Measurements from ENCODE around the gene ZNF805. TPM values are rescaled to one million over a fixed set of nuclear protein-coding genes. Genes with fewer than 3 reads are reported as not detected.
"Not testable (repeated sequence)": the region's sequence is repeated elsewhere in the genome, so short reads cannot be mapped to it uniquely, and the experiment has no call there.

The ZNF805 gene
- 12.7 and 15.4 TPM in 2 replicates for total RNA-seq (2014; rRNA removed; shearing (Covaris generic))

DNA sequence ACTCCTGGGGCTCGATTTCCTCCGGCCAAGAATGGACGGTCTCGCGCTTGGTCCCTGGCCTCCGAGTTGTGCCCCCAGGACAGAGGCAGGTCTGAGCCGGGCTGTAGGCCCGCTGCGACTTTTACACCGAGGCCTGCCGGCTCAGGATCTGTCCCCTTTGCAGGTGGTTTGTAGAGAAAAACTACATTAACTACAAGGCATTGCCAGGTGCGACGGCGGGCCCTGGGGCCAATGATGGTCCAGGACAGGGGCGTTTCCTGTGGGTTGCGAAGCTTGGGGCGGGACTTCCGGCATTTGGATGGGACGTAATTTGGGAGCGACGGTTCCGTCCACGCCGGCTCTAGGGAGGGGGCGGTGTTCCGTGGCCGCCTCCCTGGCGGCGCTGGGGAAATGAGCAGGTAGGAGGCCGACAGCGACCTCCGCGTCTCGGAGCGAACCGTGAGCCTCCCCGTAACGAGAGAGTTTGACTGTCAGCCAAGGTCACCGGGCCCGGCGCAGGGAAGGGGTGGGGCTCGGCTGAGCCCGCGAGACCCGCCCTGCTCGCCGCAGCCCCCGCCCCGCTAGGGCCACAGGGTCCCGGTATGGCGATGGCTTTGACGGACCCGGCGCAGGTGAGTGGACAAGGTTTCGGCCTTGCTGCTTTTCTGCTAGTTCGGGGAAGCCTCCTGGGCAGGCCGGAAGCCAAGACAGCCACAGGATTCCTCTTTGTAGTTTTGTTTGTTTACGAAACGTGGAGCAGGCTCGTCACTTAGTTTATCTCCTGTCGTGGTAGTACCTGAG lies at the start of gene ZNF805:
Gene ZNF805, plus strand, starts transcription at position 322 of the 780 bp plus-strand sequence. Its CDS starts 260 bp downstream, at position 582.
- DNase-seq (ENCODE audit: low spot score) = peak; percentile 96

DNA sequence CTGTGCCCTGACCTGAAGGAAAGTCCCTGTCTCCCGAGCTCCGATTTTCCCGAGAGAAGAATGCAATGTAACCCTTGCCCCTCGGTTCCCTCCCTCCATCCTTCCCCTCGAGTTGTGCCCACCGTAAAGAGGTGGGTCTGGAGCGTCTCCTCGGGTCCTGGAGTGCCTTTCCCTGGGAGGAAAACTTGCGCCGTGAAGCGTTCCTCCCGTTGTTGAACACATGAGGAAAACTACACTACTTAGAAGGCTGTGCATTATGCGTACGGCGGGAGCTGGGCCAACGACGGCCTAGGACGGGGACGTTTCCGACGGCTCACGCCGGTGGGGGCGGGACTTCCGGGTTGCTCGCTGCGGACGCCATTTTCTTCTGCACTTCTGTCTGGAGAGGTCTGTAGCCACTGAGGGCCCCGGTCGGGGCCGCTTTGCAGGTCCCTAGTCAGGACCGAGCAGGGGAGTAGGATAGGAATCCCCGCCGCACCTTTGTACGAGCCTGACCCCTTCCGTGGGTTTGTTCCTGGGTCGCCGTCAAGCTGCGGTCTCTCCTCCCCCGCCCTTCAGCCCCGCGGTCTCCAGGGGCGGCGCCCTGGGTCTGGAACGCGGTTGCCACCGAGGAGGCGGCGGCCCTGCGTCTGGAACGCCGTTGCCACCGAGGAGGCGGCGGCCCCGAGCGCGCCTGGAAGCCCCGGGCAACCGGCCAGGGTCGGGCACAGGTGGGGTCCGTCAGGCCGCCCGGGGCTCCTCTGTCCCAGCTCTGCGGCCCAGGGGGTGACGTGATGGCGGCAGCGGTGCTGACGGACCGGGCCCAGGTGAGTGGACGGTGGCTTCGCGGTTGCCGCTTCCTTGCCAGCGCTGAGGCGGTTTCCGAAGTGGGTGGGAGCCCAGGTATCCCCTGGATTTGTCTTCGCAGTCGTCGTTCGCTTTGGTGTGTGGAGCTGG lies 49.0 kb upstream of the ZNF805 start, which contains the start of gene ZNF264:
Gene ZNF264, plus strand, starts transcription at position 360 of the 936 bp plus-strand sequence. Its CDS starts 414 bp downstream, at position 774.
- peak; percentile 89 for DNase-seq (ENCODE audit: low spot score)

DNA sequence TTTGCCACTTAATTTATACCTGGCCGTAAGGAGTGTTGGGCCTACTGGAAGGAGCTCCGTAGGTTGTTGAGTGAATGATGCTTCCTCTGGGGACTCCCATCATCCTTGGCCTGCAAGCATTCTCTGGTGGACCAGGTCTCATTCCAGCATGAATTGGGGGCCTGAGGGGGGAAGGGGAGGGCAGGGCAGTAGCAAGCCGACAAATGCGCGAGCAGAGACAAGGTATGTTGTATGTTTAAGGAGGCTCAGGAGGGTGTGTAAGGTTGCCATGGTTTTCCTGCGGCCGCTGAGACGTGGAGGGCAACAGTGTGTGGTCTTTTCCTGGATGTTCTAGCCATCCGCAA lies 48.4 kb upstream of the ZNF805 start:
- peak; percentile 10 for DNase-seq (ENCODE audit: low spot score)

DNA sequence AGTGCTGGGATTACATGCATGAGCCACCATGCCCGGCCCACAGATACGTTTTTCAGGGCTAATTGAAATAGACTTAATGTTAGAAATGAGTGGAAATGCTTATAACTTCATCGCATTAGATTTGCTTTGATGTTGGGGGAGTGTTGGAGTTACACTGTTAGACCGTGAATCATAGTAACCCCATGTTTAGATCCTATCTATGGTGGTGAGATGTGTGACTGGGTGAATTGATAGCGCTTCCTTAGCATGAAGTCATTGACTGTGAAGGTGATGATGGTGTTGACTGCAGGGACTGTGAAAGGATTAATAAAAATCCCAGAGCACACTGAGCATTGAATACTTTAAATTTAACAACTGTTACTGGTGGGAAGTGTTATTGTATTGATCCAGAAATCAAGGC lies 47.4 kb upstream of the ZNF805 start:
- no peak for DNase-seq (ENCODE audit: low spot score)

- DNase-seq (ENCODE audit: low spot score) = not testable (repeated sequence)
Measured at GRCh38 chr19:57197874-57198273, 42.6 kb upstream of the ZNF805 start.

DNA sequence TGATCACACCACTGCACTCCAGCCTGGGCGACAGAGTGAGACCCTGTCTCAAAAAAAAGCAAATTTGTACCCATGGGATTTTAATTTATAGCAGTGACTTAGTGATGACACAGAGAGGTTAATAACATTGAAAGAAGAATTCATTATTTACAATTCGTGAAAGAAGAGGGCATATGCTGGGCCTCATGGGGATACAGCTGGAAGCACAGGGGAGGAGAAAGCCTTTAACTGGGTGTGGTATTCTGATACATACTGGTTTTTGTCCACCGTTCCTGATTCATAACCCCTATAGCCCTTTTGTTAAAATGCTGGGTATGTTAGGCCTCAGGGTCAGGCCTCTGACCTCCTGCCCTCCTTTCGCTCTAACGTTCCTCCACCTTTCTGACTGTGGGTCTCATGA lies 38.3 kb upstream of the ZNF805 start:
- no peak for DNase-seq (ENCODE audit: low spot score)

DNA sequence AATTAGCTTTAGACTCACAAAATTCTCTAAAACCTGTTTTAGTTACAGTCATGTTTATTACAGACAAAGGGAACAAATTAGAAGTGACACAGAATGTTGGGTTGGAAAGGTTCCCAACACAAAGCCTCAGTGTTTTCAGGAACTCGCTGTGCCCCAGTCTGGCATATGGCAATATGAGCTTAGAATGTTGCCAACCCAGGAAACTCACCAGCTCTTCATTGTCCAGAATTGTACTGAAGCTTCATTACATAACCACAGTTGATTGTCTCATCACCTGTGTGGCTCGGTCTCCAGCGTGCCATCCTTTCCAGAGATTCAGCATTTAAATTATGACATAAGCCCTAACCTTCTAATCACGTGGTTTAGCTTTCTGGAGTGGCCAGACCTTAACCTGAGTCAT lies 30.1 kb upstream of the ZNF805 start:
- DNase-seq (ENCODE audit: low spot score) = no peak

DNA sequence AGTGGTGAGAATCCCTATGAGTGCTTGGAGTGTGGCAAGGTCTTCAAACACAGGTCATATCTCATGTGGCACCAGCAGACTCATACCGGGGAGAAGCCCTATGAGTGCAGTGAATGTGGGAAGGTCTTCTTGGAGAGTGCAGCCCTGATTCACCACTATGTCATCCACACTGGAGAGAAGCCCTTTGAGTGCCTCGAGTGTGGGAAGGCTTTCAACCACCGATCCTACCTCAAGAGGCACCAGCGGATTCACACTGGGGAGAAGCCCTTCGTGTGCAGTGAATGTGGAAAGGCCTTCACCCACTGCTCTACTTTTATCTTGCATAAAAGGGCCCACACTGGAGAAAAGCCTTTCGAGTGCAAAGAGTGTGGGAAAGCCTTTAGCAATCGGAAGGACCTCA lies 28.3 kb upstream of the ZNF805 start:
- DNase-seq (ENCODE audit: low spot score) = no peak

DNA sequence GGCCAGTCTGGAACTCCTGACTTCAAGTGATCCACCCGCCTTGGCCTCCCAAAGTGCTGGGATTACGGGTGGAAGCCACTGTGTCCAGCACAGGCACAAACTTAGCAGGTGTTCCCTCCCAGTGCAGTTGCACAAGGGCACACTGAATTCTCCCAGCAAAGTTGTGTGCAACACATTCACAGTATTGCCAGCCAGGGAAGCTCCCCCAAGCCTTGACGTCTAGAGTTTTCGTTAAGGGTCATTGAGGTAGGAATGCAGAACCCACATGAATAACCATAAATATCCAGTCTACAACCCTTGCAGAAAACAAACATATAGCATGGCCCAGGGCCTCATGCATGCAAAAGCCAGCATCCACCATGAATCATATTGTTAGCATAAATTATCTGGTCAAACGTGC lies 12.9 kb upstream of the ZNF805 start:
- no peak for DNase-seq (ENCODE audit: low spot score)

DNA sequence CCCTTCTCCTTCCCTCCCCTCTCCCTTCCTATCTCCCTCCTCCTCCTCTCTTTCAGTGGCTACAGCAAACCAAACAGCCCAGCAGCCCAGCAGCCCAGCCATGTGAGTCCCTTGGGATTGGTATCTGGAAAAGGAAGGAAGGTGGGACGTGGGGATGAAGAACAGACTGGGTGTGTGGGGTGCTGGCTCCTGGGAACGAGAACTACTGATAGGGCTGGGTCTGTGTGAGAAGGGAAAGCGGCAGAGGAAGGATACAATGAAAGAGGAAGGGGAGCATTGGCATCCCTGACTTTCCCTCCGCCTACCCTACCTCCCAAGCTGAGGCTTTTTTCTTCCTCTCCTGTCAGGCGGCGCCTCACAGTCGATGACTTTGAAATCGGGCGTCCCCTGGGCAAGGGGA lies 8.7 kb upstream of the ZNF805 start:
- no peak for DNase-seq (ENCODE audit: low spot score)

GRCh38 chr19:57233207-57233606 lies 7.2 kb upstream of the ZNF805 start:
- no peak for DNase-seq (ENCODE audit: low spot score)

DNA sequence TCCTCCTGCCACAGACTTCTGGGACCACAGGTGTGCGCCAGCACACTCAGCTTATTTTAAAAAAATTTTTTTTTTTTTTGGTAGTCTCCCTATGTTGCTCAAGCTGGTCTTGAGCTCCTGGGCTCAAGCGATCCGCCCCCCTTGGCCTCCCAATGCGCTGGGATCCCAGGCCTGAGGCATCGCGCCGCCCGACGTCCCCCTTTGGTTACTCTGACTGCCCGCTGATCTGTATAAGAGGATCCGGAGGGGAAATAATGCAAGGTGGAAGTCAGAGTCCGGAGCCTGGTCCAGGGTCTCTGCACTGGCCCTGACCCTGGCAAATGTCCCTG lies 486 bp upstream of the ZNF805 start:
- no peak for DNase-seq (ENCODE audit: low spot score)

GRCh38 chr19:57241176-57241575 lies 744 bp downstream of the ZNF805 start:
- DNase-seq (ENCODE audit: low spot score) = no peak

- no peak for DNase-seq (ENCODE audit: low spot score)
Measured at GRCh38 chr19:57242821-57243220, 2.4 kb downstream of the ZNF805 start.

GRCh38 chr19:57244513-57244912 lies 4.1 kb downstream of the ZNF805 start:
- DNase-seq (ENCODE audit: low spot score) = no peak

DNA sequence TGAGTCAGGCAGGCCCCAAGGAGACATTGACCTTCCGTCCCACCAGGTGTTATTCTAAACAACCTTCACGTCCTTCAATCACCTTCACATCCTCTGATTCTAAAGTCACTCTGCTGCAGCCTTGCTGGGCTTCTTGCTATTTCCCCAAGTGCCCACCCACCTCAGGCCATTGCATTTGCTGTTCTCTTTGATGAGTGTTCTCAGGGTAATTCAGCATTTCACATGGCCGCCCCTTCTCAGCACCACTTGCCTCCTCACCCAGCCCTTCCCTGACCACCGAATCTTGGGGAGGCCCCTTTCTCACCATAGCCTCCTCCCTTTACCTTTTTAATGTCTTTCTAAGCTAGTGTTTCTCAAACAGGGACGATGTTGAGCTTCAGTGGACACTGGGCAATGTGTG lies 4.6 kb downstream of the ZNF805 start:
- DNase-seq (ENCODE audit: low spot score) = no peak

DNA sequence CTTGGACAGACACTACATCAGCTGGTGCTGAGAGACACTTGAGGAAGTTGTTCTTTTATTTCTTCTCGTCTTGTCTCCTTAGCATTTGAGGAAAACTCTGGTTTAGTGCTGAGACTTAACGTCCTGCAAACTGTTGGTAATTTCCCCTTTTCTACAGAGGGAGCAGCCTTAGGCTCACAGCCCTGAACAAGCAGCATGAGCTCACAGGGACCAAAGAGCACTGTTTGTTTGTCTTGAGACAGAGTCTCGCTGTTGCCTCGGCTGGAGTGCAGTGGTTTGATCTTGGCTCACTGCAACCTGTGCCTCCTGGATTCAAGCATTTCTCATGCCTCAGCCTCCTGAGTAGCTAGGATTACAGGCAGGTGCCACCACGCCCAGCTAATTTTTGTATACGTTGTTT lies 5.5 kb downstream of the ZNF805 start:
- DNase-seq (ENCODE audit: low spot score) = no peak

- DNase-seq (ENCODE audit: low spot score) = no peak
Measured at GRCh38 chr19:57248646-57249045, 8.2 kb downstream of the ZNF805 start.

DNA sequence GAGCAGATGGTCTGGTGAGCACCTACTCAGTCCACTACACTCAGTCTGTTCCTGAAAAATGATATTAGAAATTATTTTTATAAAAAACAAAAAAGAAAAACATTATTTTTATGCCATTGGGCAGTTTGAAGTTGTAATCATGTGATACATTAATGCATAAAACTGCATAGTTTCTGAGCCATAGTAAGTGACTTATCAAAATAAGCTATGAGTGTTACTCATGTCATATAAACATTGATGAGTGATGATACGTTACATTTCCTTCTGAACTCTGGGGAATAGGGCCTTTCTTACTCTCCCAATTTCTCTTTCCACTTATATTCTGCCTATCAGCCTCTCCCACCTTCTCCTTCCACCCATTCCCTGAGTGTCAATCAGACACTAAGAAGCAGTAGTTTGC lies 8.9 kb downstream of the ZNF805 start:
- no peak for DNase-seq (ENCODE audit: low spot score)

DNA sequence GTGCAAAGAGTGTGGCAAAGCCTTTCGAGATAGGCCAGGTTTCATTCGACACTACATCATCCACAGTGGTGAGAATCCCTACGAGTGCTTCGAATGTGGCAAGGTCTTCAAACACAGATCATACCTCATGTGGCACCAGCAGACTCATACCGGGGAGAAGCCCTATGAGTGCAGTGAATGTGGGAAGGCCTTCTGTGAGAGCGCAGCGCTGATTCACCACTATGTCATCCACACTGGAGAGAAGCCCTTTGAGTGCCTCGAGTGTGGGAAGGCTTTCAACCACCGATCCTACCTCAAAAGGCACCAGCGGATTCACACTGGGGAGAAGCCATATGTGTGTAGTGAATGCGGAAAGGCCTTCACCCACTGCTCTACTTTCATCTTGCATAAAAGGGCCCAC lies 13.3 kb downstream of the ZNF805 start:
- peak; percentile 40 for DNase-seq (ENCODE audit: low spot score)

DNA sequence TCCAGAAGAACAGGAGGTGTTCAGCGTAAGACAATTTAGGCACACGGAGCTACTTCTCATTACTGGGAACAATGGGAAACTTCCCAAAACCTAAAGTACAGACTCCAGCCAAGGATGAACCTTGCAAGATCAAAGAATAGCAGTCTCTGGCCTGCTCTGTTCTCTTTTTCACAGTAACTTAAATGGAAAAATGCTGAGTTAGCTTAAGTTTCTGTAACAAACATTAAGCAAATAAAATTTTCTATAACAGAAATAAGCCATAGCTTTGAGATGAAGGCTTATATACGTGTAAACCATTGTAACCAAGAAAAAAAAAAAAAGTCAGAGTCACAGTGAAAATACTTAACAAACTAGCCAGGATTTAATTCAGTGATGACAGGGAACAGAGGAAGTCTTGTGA lies 21.6 kb downstream of the ZNF805 start:
- no peak for DNase-seq (ENCODE audit: low spot score)

- no peak for DNase-seq (ENCODE audit: low spot score)
Measured at GRCh38 chr19:57263244-57263741, 22.9 kb downstream of the ZNF805 start.

GRCh38 chr19:57267291-57267690 lies 26.9 kb downstream of the ZNF805 start:
- no peak for DNase-seq (ENCODE audit: low spot score)

Data from A172 (cell line).